Measurements from ENCODE around the gene NUDT16L1. TPM values are rescaled to one million over a fixed set of nuclear protein-coding genes. Genes with fewer than 3 reads are reported as not detected.

NUDT16L1 gene
- total RNA-seq, 1 experiment from 2014 or later, result 49.9 TPM

Small RNAs within 50 kb of the gene (microRNA-seq; reads per million reads assigned to microRNA genes)
- gene MIR6769A (ENCODE audit: unreplicated experiment), result not detected

Other genes starting within 250 kb of the NUDT16L1 start
- gene NMRAL1, start 218.9 kb upstream of the NUDT16L1 start, total RNA-seq (2014; rRNA removed), result 92.6 and 119 TPM in 2 replicates
- gene HMOX2, start 217.2 kb upstream of the NUDT16L1 start, total RNA-seq (2014; rRNA removed), result 86.9 and 88.1 TPM in 2 replicates
- 7.1 and 8.7 TPM in 2 replicates for gene CDIP1, start 154.8 kb upstream of the NUDT16L1 start, total RNA-seq (2014; rRNA removed)
- gene C16orf96, start 137.2 kb upstream of the NUDT16L1 start, total RNA-seq (2014; rRNA removed), result not detected in 2 replicates
- gene UBALD1, start 78.7 kb upstream of the NUDT16L1 start, total RNA-seq (2014; rRNA removed), result 24.6 and 28.2 TPM in 2 replicates
- gene MGRN1, start 68.7 kb upstream of the NUDT16L1 start, total RNA-seq (2014; rRNA removed), result 22.7 and 38.2 TPM in 2 replicates
- 22.6 and 25.1 TPM in 2 replicates for gene ANKS3, start 40.7 kb downstream of the NUDT16L1 start, total RNA-seq (2014; rRNA removed)
- gene DNAAF8, start 41.0 kb downstream of the NUDT16L1 start, total RNA-seq (2014; rRNA removed), result 0.58 and 1.2 TPM in 2 replicates
- 8.6 and 10.4 TPM in 2 replicates for gene ZNF500, start 73.6 kb downstream of the NUDT16L1 start, total RNA-seq (2014; rRNA removed)
- not detected in 2 replicates for gene SEPTIN12, start 94.8 kb downstream of the NUDT16L1 start, total RNA-seq (2014; rRNA removed)
- not detected in 2 replicates for gene SMIM22, start 101.8 kb downstream of the NUDT16L1 start, total RNA-seq (2014; rRNA removed)
- gene ROGDI, start 109.1 kb downstream of the NUDT16L1 start, total RNA-seq (2014; rRNA removed), result 23.3 and 24.1 TPM in 2 replicates
- 30.6 and 41.2 TPM in 2 replicates for gene GLYR1, start 153.7 kb downstream of the NUDT16L1 start, total RNA-seq (2014; rRNA removed)
- 21.4 and 21.9 TPM in 2 replicates for gene UBN1, start 153.9 kb downstream of the NUDT16L1 start, total RNA-seq (2014; rRNA removed)
- gene PPL, start 243.6 kb downstream of the NUDT16L1 start, total RNA-seq (2014; rRNA removed), result 18.8 and 22.8 TPM in 2 replicates

Data from PC-3 (cell line).